Neuronal stem cell (in vitro differentiated cells): ENCODE results near the gene C1orf116.

Experiments used
- DNase-seq: peaks from one replicate; pipeline ENCODE4 v3.0.0-alpha.2; 2013; ENCODE audit warnings: low spot score
- H2AFZ ChIP-seq: one replicate; pipeline ENCODE4 v1.6.1; 2013; ENCODE audit warnings: mild to moderate bottlenecking, low read length, inconsistent platforms
- H2AK5ac ChIP-seq: 2 replicates; pipeline ENCODE4 v1.6.1; 2013; ENCODE audit warnings: low read depth, mild to moderate bottlenecking, inconsistent platforms, low read length, moderate library complexity, mixed read lengths
- H2BK120ac ChIP-seq: 2 replicates; pipeline ENCODE4 v1.6.1; 2013; ENCODE audit warnings: low read depth, mild to moderate bottlenecking, inconsistent platforms, low read length, moderate library complexity, mixed read lengths
- H2BK12ac ChIP-seq: one replicate; pipeline ENCODE4 v1.6.1; 2013; ENCODE audit warnings: low read length, inconsistent platforms
- H2BK15ac ChIP-seq: 2 replicates; pipeline ENCODE4 v1.6.1; 2013; ENCODE audit warnings: mild to moderate bottlenecking, low read length, inconsistent platforms, mixed read lengths
- H2BK5ac ChIP-seq: one replicate; pipeline ENCODE4 v1.6.1; 2013; ENCODE audit warnings: inconsistent platforms, mild to moderate bottlenecking, low read length, moderate library complexity
- H3K14ac ChIP-seq: one replicate; pipeline ENCODE4 v1.6.1; 2013; ENCODE audit warnings: low read length, inconsistent platforms
- H3K18ac ChIP-seq: 2 replicates; pipeline ENCODE4 v1.6.1; 2013; ENCODE audit warnings: low read length, inconsistent platforms
- H3K23ac ChIP-seq: 2 replicates; pipeline ENCODE4 v1.6.1; 2013; ENCODE audit warnings: low read depth, mild to moderate bottlenecking, mixed read lengths, low read length, inconsistent platforms; ENCODE audit not compliant: poor library complexity
- H3K27ac ChIP-seq: replicated peaks from 3 replicates; pipeline ENCODE4 v1.5.1; 2013; ENCODE audit warnings: low read length, inconsistent platforms
- H3K27me3 ChIP-seq, 3 experiments: 2 replicates each; pipeline ENCODE4 v1.6.1; 2013; ENCODE audit warnings: low read length in 3 of 3, mild to moderate bottlenecking in 2 of 3, inconsistent platforms in 1 of 3, low read depth in 1 of 3, mixed read lengths in 1 of 3, moderate library complexity in 1 of 3; ENCODE audit not compliant: control insufficient read depth in 3 of 3, insufficient read depth in 3 of 3
- H3K36me3 ChIP-seq, 2 donors: replicated peaks in 1 of 2; 2 replicates each; pipeline ENCODE4 v1.6.1; 2013; ENCODE audit warnings: low read length in 2 of 2; ENCODE audit not compliant: control insufficient read depth in 2 of 2, insufficient read depth in 2 of 2
- H3K4ac ChIP-seq: 2 replicates; pipeline ENCODE4 v1.6.1; 2013; ENCODE audit warnings: inconsistent platforms, mild to moderate bottlenecking, low read length, moderate library complexity
- H3K4me1 ChIP-seq, 2 donors: 1 replicate in 1 of 2; 2 replicates in 1 of 2; pipeline ENCODE4 v1.6.1; 2013; ENCODE audit warnings: low read length in 2 of 2, low read depth in 1 of 2; ENCODE audit not compliant: control insufficient read depth in 2 of 2, insufficient read depth in 1 of 2
- H3K4me2 ChIP-seq: one replicate; pipeline ENCODE4 v1.6.1; 2013; ENCODE audit warnings: mild to moderate bottlenecking, low read length, inconsistent platforms; ENCODE audit not compliant: insufficient read depth, poor library complexity, severe bottlenecking
- H3K4me3 ChIP-seq, 2 donors: 2 replicates each; pipeline ENCODE4 v1.5.1; 2013; ENCODE audit warnings: low read length in 2 of 2, mild to moderate bottlenecking in 2 of 2, inconsistent platforms in 1 of 2, moderate library complexity in 1 of 2
- H3K79me1 ChIP-seq: one replicate; pipeline ENCODE4 v1.6.1; 2013; ENCODE audit warnings: low read depth, mild to moderate bottlenecking, inconsistent platforms, low read length, moderate library complexity
- H3K9ac ChIP-seq: one replicate; pipeline ENCODE4 v1.6.1; 2013; ENCODE audit warnings: mild to moderate bottlenecking, low read depth, low read length, inconsistent platforms; ENCODE audit not compliant: poor library complexity
- H3K9me3 ChIP-seq, 2 donors: replicated peaks in 1 of 2; 2 replicates each; pipeline versions ENCODE3 to v1.6.1; 2013; ENCODE audit warnings: low read length in 2 of 2, mild to moderate bottlenecking in 2 of 2, inconsistent platforms in 1 of 2, low read depth in 1 of 2, mixed read lengths in 1 of 2, moderate library complexity in 1 of 2; ENCODE audit not compliant: control insufficient read depth in 2 of 2, insufficient read depth in 1 of 2
- H4K8ac ChIP-seq: one replicate; pipeline ENCODE4 v1.6.1; 2013; ENCODE audit warnings: low read depth, mild to moderate bottlenecking, inconsistent platforms, low read length, moderate library complexity
- H4K91ac ChIP-seq: one replicate; pipeline ENCODE4 v1.6.1; 2013; ENCODE audit warnings: low read length, low read depth, mild to moderate bottlenecking, inconsistent platforms; ENCODE audit not compliant: poor library complexity
- WGBS, 2 donors: extraction: QIAGEN DNeasy Blood & Tissue Kit; methylation state at CpG; one replicate each; pipeline ENCODE4 v1.1.7; 2013; ENCODE audit warnings: missing lambda C conversion rate in 2 of 2, mixed read lengths in 1 of 2; ENCODE audit not compliant: insufficient read length in 2 of 2, insufficient replicate concordance in 1 of 2; ENCODE audit errors: extremely low coverage in 2 of 2; 5-methylcytosine and 5-hydroxymethylcytosine counted together

The C1orf116 gene

GRCh38 chr1:206969090-206969489, 63.5 kb downstream of the C1orf116 start:
- H2AK5ac ChIP-seq, result no peak overlapping the region
- H4K91ac ChIP-seq, result no peak overlapping the region
- no peak overlapping the region for H3K4ac ChIP-seq
- no peak overlapping the region for H3K23ac ChIP-seq
- no peak overlapping the region for H3K9ac ChIP-seq
- H2BK12ac ChIP-seq, result no peak overlapping the region
- no peak overlapping the region for H3K18ac ChIP-seq
- no peak overlapping the region for H3K4me3 ChIP-seq
- peaks cover 0 to 17% (median 0%) of the 10 kb centered on the region in 3 experiments for H3K27me3 ChIP-seq
- WGBS, 2 donors, result no CpG with 5 or more reads among the region's 5 CpGs
- no peak overlapping the region for H3K27ac ChIP-seq
- no peaks in the 10 kb centered on the region for H3K9me3 ChIP-seq
- no peaks in the 10 kb centered on the region for H3K79me1 ChIP-seq
- no peaks in the 10 kb centered on the region for H3K36me3 ChIP-seq
- H3K4me1 ChIP-seq, result no peaks in the 10 kb centered on the region
- DNase-seq, result no peak
- no peak overlapping the region for H2BK5ac ChIP-seq
- H2BK15ac ChIP-seq, result no peak overlapping the region
- no peak overlapping the region for H2AFZ ChIP-seq
- H4K8ac ChIP-seq, result no peak overlapping the region
- H3K14ac ChIP-seq, result no peak overlapping the region
- no peak overlapping the region for H3K4me2 ChIP-seq
- H2BK120ac ChIP-seq, result no peak overlapping the region
